Ovary (tissue), 3 donors: ENCODE results near the gene ARHGAP28.

ENCODE experiments used
- CTCF ChIP-seq, 3 donors: fragments of 450-650 bp in 2 of 3; fragments of 200-600 bp in 1 of 3; IDR thresholded peaks; one replicate each; pipeline versions ENCODE4 v1.5.1 to v1.8.0; 2016 to 2022; ENCODE audit warnings: antibody characterized with exemption in 3 of 3, mild to moderate bottlenecking in 1 of 3
- POLR2A ChIP-seq: fragments of 450-650 bp; IDR thresholded peaks from one replicate; pipeline ENCODE4 v1.6.1; 2017; ENCODE audit warnings: antibody characterized with exemption, mild to moderate bottlenecking, moderate library complexity
- donor health status: DM: no; HTN: no; CAD: no.

GRCh38 chr18:6814882-6815425 is 85.4 kb downstream of the ARHGAP28 start:
- TF ChIP-seq CTCF (IDR thresholded peaks at IDR 0.05) (no peak), POLR2A (no peak)
